GM19193 (cell line): ENCODE measurements around the gene IL13RA1.

ENCODE experiments used
- POLR2A ChIP-seq: IDR thresholded peaks from 4 replicates; pipeline ENCODE4 v1.6.1; 2011; ENCODE audit not compliant: insufficient read depth, insufficient read length; ENCODE audit errors: extremely low read depth

The IL13RA1 gene

DNA sequence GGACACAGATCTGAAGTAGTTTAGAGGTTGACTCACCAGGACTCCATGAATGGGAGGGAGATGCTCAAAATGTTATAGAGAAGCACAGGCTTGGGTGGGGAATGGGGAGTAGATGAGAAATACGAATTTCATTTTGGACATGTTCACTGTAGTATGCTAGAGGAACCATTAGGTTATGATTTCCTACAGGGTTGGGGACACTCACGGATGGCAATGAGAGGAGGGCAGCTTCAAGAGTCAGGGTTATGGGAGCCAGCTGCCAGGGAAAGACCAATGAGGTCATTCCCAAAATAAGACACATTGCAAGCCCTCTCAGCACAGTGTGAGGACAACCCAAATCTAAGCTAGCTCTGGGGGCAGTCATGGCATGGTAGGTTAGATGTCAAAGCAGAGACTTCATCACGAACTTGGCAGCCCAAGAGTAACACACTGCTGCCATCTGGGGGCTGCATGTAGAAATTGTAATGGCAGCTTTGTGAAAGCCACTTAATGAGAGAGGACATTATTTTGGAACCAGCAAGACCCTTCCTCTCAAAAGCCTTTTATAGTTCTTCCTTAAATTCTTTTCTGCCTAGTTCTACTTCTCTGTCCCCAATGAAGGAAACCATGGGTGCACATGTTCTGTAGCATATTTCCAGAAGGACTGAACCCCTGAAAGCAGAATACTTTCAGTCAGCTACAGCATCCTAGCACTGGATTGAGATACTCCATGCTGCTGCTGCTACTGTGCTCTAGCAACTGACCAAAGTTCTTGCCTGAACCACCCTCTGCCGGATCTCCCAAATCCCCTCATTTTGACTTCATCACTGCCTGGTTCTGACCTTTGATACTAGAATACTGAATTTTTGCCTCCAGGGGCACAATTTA is 80.0 kb downstream of the IL13RA1 start:
- TF ChIP-seq POLR2A = no peak

DNA sequence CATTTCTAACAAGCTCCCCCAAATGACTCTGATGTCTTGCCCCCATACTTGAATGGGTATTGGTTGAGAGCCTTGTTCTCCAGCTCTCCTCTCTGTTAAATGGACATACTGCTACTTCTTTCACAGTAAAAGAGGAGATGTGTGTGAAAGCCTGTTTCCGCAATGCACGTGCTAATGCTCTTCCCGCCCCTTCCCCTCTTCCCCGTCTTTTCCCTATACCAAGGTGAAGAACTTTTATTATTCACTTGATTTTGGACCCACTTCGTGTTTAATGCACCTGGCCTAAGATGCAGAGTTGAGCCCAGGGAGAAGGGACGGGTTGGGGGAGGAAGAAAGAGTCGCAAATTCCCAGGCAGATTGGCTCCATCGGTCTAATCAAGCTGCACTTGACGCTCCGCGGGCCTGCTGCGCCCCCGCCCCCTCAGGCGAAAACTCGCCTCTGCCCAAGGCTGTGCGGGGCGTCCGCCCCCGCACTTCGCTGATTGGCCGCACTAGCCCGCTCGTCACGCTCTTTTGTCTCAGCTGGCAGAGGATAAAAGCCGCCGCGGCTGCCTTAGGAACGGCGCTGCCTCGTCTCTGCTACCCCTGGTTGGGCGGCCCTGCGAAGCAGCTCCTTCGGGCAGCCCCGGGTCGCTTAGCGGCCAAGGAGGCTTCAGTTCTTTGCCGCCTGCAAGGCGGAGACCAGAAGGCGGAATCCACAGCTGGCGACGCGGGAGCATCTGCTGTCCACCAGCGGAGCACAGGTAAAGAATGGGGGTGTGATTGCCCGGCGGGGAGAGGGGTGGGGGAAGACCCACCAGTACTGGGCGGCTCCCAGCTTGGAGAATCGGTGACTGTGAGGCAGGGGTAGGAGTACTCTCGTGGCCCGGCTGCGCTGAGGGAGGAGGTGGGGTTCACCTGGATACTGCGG is 96.1 kb downstream of the IL13RA1 start, which contains the start of gene ZCCHC12:
TSS of gene ZCCHC12 (plus strand) at position 562 of the 910 bp plus-strand sequence. CDS start 1,421 bp downstream, outside the sequence.
- TF ChIP-seq POLR2A = no peak

GRCh38 chrX:118824173-118824730 is 96.8 kb downstream of the IL13RA1 start:
- no peak for TF ChIP-seq POLR2A

- TF ChIP-seq POLR2A = no peak
Measured at GRCh38 chrX:118825227-118825626, 97.8 kb downstream of the IL13RA1 start.

GRCh38 chrX:118839334-118839958 is 112.0 kb downstream of the IL13RA1 start:
- TF ChIP-seq POLR2A = no peak
